ENCODE measurements around the gene TCERG1L.

DNA sequence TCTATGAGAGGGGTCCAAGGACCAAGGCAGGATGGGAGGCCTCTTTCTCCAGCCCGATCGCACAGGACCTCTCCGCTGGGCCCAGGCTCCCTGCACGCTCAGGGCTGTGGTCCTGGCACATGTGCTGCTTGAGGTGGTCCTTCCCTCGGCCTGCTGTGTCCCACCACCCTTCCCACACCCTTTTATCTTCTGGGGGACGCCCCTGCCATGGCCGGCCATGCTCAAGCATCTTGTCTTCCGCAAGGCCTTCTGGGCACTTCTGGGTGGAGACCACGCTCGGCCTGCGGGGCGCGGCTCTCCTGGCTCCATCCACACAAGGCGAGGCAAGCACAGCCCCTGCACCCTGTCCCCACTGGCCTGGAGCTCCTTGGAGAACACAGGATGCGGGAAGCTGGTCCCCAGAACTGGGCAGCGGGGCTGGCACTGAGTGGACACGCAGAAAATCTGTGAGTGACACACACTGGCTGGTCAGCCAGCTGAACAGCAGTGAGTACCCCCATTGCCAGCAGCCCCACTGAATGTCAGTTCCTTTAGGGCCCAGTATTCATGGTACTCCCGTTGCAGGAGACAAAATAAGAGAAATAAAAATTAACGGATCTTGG, 115.9 kb downstream of the TCERG1L start:
- TF ChIP-seq, protein P1, sequence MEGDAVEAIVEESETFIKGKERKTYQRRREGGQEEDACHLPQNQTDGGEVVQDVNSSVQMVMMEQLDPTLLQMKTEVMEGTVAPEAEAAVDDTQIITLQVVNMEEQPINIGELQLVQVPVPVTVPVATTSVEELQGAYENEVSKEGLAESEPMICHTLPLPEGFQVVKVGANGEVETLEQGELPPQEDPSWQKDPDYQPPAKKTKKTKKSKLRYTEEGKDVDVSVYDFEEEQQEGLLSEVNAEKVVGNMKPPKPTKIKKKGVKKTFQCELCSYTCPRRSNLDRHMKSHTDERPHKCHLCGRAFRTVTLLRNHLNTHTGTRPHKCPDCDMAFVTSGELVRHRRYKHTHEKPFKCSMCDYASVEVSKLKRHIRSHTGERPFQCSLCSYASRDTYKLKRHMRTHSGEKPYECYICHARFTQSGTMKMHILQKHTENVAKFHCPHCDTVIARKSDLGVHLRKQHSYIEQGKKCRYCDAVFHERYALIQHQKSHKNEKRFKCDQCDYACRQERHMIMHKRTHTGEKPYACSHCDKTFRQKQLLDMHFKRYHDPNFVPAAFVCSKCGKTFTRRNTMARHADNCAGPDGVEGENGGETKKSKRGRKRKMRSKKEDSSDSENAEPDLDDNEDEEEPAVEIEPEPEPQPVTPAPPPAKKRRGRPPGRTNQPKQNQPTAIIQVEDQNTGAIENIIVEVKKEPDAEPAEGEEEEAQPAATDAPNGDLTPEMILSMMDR (conservative IDR thresholded peaks at IDR 0.05; ENCODE audit: low read length), result no peak
- TF ChIP-seq EZH2phosphoT487 (IDR thresholded peaks at IDR 0.05; ENCODE audit: borderline replicate concordance), result no peak
